Peyer's patch (tissue), 4 donors: Measurements from ENCODE around the gene ATP8B4. TPM values are rescaled to one million over a fixed set of nuclear protein-coding genes. Genes with fewer than 3 reads are reported as not detected.

Experiments
- DNase-seq, 3 donors: peaks; one replicate each; pipeline ENCODE4 v3.0.0-alpha.2; 2017 to 2019
- H3K27ac ChIP-seq, 4 donors: fragments of 200-600 bp; sonication (generic); one replicate each; pipeline ENCODE4 v1.5.1; 2016 to 2019
- H3K27me3 ChIP-seq, 2 donors: fragments of 200-600 bp; sonication (generic); one replicate each; pipeline ENCODE4 v1.5.1; 2019
- H3K36me3 ChIP-seq, 3 donors: fragments of 200-600 bp; sonication (generic); one replicate each; pipeline ENCODE4 v1.5.1; 2016 to 2019
- H3K4me1 ChIP-seq, 4 donors: fragments of 200-600 bp; sonication (generic); one replicate each; pipeline ENCODE4 v1.5.1; 2016 to 2019
- H3K4me3 ChIP-seq, 4 donors: fragments of 200-600 bp; sonication (generic); 1 replicate in 3 of 4; 2 replicates in 1 of 4; pipeline ENCODE4 v1.5.1; 2016 to 2019; ENCODE audit warnings: mild to moderate bottlenecking in 1 of 4
- H3K9me3 ChIP-seq, 4 donors: fragments of 200-600 bp; sonication (generic); one replicate each; pipeline ENCODE4 v1.5.1; 2016 to 2019; ENCODE audit warnings: mild to moderate bottlenecking in 1 of 4
- POLR2A ChIP-seq, 2 donors: fragments of 450-650 bp; IDR thresholded peaks; one replicate each; pipeline ENCODE4 v1.5.1; 2017; ENCODE audit warnings: antibody characterized with exemption in 2 of 2, mild to moderate bottlenecking in 2 of 2, moderate library complexity in 2 of 2
- total RNA-seq, 4 donors: library from RNA; depleted of rRNA; stranded (reverse); fragments of >200 nt; gene quantifications; one replicate each; pipeline ENCODE4 v1.1.0, GENCODE V29; 2016
- TF ChIP-seq, protein P1 (sequence below), 6 experiments: fragments of 450-650 bp in 4 of 6; fragments of 200-600 bp in 2 of 6; sonication (generic) in 1 of 6; IDR thresholded peaks; one replicate each; pipeline ENCODE4 v1.5.1; 2017 to 2019; ENCODE audit warnings: antibody characterized with exemption in 6 of 6, mild to moderate bottlenecking in 3 of 6, moderate library complexity in 1 of 6

The ATP8B4 gene
- total RNA-seq, 4 donors from 2014 or later: 1.4 to 13.2 (median 8.7) TPM

DNA sequence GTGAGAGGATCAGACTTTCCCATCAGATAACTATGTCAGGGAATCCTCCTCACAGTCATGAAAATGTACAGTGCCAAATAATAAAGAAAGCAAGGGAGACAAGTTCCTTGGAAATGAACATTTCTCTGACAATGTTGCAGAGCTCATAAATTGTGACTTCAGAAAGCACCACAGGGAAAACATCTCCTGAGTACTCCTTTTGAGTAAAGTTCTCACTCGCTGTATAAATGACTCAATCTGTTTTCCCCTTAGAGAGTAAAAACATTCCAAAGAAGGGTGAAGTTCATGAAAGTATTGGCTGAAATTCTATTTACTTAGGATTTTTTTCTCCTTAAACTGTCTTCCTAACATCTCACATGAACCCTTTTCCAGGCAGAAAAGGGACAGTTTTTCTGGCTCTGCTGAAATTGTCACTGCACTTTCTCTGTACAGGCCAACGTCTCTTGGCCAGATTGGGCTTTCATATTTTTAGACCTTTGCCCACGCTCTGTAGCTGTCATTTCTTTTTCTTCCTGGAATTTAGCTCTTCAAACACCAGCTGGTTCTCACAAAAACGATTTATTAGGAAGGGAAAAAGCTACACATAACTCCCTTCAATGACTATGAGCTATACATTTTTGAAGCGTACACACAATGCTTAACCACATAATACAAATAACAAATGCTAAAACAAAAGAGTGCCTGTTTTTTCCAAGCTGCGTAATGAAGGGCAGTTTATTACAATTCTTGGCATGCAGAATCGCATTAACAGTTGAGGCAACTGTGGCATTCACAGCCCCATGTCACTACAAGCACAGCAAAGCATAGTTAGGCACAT, 216.1 kb downstream of the ATP8B4 start:
- no peak for DNase-seq
- H3K27ac ChIP-seq: peak overlapping the region in 2 of 4 donors; percentile 35
- TF ChIP-seq, protein P1, sequence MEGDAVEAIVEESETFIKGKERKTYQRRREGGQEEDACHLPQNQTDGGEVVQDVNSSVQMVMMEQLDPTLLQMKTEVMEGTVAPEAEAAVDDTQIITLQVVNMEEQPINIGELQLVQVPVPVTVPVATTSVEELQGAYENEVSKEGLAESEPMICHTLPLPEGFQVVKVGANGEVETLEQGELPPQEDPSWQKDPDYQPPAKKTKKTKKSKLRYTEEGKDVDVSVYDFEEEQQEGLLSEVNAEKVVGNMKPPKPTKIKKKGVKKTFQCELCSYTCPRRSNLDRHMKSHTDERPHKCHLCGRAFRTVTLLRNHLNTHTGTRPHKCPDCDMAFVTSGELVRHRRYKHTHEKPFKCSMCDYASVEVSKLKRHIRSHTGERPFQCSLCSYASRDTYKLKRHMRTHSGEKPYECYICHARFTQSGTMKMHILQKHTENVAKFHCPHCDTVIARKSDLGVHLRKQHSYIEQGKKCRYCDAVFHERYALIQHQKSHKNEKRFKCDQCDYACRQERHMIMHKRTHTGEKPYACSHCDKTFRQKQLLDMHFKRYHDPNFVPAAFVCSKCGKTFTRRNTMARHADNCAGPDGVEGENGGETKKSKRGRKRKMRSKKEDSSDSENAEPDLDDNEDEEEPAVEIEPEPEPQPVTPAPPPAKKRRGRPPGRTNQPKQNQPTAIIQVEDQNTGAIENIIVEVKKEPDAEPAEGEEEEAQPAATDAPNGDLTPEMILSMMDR (IDR thresholded peaks at IDR 0.05): no peak
- TF ChIP-seq POLR2A (IDR thresholded peaks at IDR 0.05): no peak
- H3K27me3 ChIP-seq: no peaks in the 10 kb centered on the region
- no peaks in the 10 kb centered on the region for H3K9me3 ChIP-seq
- H3K36me3 ChIP-seq: no peaks in the 10 kb centered on the region
- H3K4me3 ChIP-seq: no peak overlapping the region
- no peaks in the 10 kb centered on the region for H3K4me1 ChIP-seq

DNA sequence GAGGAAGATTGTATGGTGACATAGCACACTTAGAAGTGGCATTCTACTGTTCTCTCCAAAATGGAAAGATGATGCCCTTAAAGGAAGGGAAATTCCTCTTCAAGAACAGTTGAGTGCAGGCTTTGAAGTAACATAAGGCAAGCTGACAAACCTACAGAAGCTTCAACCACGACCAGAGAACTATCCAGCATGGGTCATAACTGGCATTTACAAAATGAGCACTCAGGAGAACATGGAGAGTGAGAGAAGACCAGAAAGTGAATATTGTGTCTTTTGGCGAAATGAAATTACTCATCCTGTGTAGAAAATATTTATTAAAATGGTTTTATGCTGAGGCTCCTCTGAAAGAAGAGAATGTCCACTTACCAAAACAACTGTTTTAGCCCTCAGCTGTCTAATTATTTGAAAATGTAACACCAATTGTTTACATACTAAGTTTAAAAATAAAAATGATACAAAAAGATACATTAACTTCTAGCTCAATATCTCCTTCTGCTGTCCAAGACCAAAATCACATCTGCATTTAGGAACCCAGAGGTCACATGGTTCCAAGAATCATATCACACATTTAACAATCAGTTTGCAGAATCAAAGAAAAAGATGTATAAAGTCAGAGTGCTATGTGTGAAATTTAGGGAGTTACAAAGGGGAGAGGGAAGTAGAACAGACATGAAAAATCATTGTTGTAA, 216.9 kb downstream of the ATP8B4 start:
- no peaks in the 10 kb centered on the region for H3K27me3 ChIP-seq
- TF ChIP-seq, protein P1 (IDR thresholded peaks at IDR 0.05): peak in 2 of 6 experiments; percentile 5 to 28
- TF ChIP-seq POLR2A (IDR thresholded peaks at IDR 0.05): no peak
- no peak overlapping the region for H3K4me3 ChIP-seq
- H3K36me3 ChIP-seq: no peaks in the 10 kb centered on the region
- peak overlapping the region in 3 of 4 donors; percentile 25 to 49 (median 35) for H3K27ac ChIP-seq
- no peaks in the 10 kb centered on the region for H3K4me1 ChIP-seq
- H3K9me3 ChIP-seq: no peaks in the 10 kb centered on the region
- no peak for DNase-seq

DNA sequence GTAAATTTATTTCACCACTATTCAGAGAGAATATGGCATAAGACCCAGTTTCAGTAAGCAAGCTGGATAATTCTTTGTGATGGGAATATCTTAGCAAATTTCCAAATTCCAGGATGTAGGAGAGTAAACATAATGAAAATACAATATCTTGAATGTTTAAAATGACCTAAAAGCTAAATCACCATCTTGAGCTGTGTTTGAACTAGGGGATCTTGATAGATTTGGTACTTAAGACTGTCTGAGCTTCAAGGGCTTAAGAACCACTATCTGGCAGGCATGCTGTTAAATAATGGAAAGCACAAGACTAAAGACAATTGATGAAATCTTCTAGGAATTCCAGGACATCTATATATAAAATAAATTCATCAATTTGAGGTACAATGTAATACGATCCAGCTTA, 217.7 kb downstream of the ATP8B4 start:
- Histone ChIP-seq H3K27ac (peak overlapping the region in 1 of 4 donors; percentile 35), H3K4me1 (no peaks in the 10 kb centered on the region), H3K27me3 (no peaks in the 10 kb centered on the region), H3K36me3 (no peaks in the 10 kb centered on the region), H3K4me3 (no peak overlapping the region), H3K9me3 (no peaks in the 10 kb centered on the region)
- no peak for DNase-seq
- TF ChIP-seq, protein P1 (IDR thresholded peaks at IDR 0.05): no peak
- TF ChIP-seq POLR2A (IDR thresholded peaks at IDR 0.05): no peak

DNA sequence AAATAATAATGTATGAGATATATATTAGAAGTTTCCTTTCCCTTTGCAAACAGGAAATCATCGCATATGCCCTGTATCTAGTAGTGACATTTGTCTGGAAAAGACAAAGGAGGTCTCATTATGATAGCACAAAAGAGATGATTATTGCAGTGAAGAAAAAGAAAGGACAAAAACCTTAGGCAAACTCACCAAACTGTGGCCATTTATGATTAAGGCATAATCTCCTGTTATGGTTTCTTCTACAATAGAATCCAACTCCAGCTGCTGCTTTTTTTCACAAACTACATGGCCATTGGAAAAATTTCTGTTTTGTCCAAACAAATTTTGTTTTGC, 218.2 kb downstream of the ATP8B4 start:
- peak overlapping the region in 1 of 4 donors; percentile 16 for H3K27ac ChIP-seq
- no peaks in the 10 kb centered on the region for H3K27me3 ChIP-seq
- no peak for TF ChIP-seq POLR2A (IDR thresholded peaks at IDR 0.05)
- TF ChIP-seq, protein P1 (IDR thresholded peaks at IDR 0.05): no peak
- H3K4me3 ChIP-seq: no peak overlapping the region
- no peaks in the 10 kb centered on the region for H3K9me3 ChIP-seq
- no peaks in the 10 kb centered on the region for H3K4me1 ChIP-seq
- no peaks in the 10 kb centered on the region for H3K36me3 ChIP-seq
- DNase-seq: no peak

DNA sequence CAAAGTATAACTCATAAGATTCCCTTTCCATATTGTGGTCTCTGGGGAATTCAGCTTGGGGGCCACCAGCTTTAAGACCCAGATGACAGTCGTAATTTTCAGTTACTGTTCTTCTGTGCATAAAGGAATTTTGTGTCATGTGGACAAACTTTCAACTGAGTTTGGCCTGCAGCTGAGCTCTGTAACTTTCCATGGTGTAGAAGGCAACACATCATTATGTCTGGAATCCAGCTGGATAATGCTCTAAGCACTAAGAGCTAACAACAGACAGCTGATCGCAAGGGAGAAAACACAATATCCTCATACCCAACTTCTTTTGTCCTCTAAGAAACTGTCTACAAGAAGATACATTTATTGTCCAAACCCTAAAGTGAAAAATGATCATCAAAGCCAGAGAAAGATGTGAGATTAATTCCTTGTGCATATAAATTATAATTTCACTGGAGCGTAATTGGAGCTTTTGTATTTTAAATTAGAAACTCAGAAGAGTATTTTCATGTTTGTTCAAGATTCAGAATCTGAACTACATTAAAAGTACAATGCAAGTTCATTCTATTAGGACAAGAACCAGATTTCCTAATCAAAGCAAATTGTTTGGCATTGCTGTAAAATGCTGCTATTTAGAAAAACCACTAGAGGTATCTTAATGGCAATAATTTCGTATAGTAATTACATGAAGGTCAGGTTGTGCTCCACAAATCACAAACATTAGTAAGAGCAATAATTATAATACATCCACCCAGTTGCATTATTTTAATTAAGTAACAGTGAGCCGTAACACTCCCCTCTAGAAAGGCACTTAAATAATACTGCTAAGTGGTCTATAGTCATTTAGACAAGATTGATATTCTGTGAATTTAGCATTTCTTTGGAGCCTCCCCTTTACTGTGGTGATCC, 218.8 kb downstream of the ATP8B4 start:
- TF ChIP-seq, protein P1 (IDR thresholded peaks at IDR 0.05): no peak
- no peak for TF ChIP-seq POLR2A (IDR thresholded peaks at IDR 0.05)
- H3K4me1 ChIP-seq: no peaks in the 10 kb centered on the region
- no peak for DNase-seq
- no peaks in the 10 kb centered on the region for H3K27me3 ChIP-seq
- H3K27ac ChIP-seq: peak overlapping the region in 1 of 4 donors; percentile 16
- H3K4me3 ChIP-seq: no peak overlapping the region
- no peaks in the 10 kb centered on the region for H3K9me3 ChIP-seq
- no peaks in the 10 kb centered on the region for H3K36me3 ChIP-seq
